GM18498 (cell line): ENCODE results near the gene OGA.

Experiments
- ATAC-seq: cut with Tn5 transposase; IDR thresholded peaks from one replicate; pipeline ENCODE4 v1.9.1; 2021; ENCODE audit warnings: mild to moderate bottlenecking, moderate library complexity; ENCODE audit not compliant: unreplicated experiment

Gene OGA

DNA sequence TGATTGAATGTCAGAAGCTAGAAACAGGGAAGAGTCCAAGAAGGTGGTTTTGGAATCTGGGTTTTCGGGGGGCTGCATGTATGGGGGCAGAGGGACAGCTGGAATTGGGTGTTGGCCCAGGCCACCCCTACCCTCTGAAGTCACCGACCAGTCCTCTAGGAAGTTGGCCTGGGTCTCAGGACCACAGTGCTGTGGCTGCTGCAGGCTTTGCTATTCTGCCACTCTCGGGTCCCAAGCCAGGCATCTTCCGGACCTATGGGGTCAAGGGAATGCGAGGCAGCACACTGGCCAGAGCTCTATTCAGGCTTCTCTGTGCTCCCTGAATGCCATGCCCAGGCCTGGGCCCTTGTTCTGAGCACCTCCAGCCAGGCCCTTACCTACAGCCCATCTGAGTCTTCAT lies 55.5 kb downstream of the OGA start:
- ATAC-seq, result no peak

DNA sequence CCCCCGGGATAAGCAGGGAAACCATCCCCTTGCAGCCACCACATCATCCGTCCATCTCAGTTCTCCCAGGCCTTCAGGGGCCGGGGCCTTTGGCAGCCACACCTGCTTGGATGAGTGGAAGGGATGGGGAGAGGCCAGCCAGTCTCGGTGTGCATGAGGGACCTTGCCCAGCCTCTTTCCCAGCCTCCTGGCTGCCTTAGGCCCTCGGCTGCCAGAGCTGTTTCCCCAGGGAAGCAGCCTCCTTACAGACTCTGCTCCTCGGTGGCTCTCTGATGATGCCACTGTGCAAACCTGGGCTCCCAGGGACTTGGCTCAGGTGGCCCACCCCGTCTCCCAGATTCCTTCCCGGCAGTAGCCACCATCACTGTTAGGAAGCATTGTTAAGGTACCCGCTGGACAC lies 57.0 kb downstream of the OGA start:
- no peak for ATAC-seq

DNA sequence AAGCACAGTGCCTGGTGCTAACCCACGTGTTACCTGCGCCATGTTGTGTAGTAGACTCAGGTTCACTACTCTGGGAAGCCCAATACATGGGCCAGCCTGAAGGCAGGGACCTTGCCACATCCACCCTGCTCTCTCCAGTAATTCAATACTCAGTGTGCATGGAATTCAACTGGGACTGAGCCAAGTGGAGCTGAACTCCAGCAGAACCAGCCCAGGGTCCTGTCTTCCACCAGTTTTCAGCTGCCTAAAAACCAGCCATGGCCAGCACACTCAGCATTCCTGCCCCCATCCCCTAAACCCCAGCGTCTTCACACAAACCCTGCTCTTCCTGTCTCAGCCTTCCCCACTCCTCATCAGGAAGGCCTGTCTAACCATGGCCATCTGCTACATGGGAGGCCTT lies 57.7 kb downstream of the OGA start:
- ATAC-seq, result no peak

DNA sequence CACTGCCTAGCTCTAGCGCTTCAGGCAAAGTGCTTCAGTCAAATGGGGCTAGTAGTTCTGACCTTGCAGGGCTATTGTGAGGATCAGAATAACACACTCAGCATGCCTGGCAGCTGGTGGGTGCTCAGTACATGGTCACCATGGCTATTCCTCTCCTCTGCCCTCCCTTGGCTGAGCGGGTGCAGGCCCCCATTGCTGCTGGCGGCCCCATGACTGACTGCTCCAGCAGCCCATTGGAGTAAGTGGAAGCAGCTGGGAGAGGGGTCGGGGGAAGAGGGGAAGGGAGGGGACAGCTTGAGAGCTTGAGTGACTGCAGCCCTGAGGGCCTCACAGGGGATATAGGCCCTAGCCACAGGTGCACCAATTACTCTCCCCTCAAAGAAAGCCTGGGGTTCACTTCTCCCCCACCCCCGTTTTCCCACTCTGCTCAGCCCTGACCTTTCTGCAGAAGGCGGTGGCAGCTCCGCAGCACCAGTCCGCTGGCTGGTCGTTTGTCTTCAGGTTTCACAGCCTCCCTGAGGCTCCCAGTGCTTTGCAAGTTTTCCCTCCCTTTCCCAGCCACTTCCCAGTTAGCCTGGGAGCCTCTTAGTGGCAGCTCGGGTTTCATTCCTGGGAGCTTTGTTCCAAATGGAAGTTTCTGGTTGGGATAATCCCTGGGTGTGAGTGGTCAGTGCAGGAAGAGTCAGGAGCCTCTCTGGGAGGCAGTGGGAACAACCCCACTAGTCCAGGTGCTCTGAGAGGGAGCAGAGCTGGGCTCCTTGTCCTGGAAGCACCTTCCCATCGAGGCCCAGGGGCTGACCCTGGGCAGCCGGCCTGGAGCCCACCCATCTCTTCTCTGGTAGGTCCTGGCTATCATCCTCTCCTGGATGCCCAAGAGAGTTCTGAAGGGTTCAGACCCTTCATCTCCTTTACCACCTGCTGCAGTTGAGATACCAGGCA lies 58.7 kb downstream of the OGA start:
- no peak for ATAC-seq

DNA sequence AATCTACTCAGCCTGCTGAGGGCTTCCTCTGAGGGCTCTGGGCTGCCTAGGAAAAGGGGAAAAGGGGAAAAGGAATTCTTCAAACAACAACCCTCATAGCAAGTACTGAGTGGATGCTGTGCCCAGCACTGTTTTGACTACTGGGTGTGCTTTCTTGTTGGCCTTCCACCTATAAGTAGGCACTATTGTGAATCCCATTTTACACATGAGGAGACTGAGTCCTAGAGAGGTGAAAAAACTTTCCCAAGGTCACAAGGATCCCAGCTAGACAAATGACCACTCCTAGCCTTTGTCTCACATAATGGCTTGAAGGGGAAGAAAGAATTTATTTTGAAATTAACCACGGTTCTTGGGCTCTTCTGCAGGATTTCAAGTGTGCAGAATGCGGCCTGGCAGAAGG lies 59.4 kb downstream of the OGA start:
- ATAC-seq, result no peak

DNA sequence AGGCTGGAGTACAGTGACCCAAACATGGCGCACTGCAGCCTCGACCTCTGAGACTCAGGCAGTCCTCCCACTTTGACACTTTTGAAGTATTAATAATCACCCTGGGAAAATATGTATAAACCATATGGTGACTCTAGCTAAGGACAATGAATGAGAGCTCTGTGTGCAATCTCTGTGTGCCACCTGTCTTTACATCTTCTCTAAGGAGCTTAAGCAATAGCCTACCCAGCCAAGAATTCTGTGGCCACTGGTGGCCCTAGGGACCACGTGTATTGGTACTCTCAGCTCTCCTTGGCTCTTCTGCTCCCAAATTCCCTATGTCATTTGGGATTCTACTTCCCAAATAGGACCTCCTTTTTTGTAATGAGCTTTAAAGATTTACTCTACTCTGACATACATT lies 66.0 kb downstream of the OGA start:
- no peak for ATAC-seq

DNA sequence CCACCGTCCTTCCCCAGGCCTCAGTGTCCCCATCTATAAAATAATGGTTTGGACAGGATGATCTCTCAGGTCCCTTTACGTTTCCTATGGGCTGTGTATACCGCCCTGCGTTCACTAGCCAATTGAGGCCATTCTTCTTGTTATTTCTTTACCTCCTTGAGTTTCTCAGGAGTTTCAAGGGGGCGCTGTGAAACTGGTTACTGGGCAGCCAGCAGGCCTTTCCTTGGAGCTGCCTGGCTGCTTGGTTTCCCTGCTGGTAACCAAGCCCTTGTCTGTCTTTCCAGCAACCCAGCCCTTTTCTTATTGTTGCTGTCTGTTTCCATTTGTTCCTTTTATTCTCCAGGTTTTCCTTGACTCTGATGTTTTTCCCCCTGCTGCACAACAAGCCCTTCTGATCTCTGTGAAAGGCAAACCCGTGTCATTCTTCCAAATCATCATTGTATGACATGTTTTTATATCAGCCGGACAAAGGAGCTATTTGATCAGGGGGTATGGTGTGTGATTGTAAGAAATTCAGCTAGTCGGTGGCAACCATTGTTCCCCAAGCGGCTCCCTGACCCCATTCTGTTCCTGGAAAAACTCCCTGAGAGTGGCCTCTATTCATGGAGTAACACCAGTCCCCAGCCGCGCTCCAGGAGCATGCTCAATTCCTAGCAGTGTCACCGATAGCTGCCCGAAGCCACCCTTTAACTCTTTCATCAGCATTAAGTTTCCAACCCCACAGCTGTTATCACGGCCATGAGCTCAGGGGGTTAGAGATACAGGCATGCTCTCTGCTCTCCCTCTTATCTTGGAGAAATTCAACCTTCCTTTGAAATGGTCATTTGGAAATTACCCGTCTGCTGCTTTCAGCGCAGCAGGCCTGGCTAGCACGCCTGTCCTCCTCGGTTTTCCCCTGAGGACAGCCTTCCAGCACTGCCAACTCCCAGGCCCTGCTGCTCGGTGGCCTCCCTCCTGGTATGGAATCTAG lies 68.9 kb downstream of the OGA start:
- ATAC-seq, result no peak

DNA sequence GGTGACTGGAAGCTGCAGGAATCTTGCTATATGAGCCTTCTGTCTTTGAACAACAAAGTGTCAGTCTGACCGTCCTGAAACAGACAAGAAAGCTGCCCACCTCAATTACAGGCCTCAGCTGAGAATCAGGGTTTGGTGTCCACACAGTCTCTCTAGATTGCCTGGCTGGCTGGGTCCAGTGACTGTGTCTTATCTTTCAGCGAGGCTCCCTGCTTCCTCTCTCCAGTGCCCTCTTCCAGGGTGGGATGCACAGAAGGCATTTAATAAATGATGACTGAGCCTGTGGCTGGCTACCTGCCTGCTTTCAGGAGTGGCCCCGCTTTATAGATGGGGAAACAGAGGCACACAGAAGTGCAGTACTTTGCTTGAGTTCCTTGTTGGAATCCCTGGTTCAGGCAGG lies 69.7 kb downstream of the OGA start:
- ATAC-seq, result no peak

DNA sequence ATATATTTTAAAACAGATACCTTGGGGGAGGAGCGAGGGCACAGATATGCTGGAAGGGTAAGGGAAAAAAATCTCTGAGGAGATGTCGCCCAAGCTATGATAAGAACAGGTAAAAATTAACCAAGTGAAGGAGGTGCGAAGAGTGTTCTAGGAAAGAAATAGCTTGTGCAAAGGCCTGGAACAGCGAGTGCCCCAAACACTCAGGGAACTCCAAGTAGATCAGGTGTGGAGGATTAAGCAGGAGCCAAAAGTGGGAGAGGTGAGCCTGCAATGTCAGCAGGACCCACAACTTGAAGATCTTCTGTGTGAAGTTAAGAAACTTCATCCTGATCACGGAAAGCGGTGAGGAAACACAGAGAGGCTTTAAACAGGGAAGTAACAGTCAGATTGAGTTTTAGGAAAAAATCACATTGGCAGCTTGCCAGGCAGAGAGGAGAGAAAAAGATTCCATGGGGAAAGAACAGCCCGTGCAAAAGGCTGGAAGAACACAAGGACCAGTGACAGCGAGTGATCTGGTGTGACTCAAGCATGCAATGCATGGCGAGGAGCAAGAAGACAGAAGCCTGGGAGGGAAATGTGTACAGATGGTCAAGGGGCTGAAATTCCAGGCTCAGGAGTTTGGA lies 73.1 kb downstream of the OGA start:
- no peak for ATAC-seq

DNA sequence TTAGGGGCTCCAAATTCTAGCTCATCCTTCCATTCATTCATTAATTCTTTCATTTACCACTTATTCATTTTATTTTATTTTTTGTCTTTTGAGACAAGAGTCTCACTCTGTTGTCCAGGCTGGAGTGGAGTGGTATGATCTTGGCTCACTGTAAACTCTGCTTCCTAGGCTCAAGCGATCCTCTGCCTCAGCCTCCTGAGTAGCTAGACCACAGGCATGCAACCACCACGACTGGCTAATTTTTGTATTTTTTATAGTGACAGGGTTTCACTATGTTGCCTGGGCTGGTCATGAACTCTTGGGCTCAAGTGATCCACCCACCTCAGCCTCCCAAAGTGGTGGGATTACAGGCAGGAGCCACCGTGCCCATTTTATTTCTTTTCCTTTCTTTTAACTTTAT lies 74.0 kb downstream of the OGA start:
- no peak for ATAC-seq

DNA sequence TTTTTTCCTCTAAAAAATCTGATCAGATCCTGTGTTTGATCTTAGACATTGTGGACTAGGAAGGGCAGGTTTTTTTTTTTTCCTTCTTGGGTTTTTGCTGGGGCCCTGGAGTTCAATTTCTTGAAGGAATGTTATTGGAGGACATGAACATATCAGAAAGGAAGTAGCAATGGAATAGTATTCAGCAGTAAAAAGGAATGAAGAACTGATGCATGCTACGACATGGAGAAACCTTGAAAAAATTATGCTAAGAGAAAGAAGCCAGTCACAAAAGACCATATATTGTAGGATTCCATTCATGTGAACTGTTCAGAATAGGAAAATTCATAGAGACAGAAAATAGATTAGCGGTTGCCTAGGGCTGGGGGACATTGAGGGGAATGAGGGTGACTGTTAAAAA lies 76.3 kb downstream of the OGA start:
- ATAC-seq, result no peak

DNA sequence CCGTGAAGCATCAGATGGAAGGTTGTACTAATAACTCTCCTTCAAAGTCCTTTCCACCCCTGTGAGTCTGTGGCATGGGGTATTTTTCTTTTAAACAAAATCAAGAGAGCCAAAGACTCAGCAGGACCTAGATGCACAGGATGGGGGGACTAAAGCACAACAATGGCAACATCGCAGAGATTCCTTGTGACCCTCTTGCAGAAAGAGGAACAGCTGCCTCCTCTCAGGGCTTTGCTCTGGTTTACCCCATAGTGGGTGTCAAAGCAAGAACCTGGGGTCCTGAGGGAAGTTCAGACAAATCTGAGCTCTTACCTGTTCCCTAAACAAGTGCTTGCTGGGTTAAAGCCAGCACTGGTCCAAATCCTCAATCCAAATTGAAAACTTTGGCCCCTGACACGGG lies 81.6 kb downstream of the OGA start:
- ATAC-seq, result no peak
